H1 (cell line): ENCODE measurements around the gene ECEL1. TPM values are rescaled to one million over a fixed set of nuclear protein-coding genes. Genes with fewer than 3 reads are reported as not detected.
A peak's percentile ranks its signal among the peaks of the same experiment; 100 is the strongest.

Source experiments
- CTCF ChIA-PET: fragments of 300-600 bp; sonication (Branson Sonifier 250); formaldehyde crosslinking; loops from one replicate; lab custom pipeline; 2021; ENCODE audit not compliant: partially characterized antibody; lab: Charles Lee
- POLR2A ChIA-PET: fragments of 300-600 bp; sonication (Branson Sonifier 250); formaldehyde crosslinking; loops from one replicate; lab custom pipeline; 2021; ENCODE audit warnings: inconsistent platforms; ENCODE audit not compliant: partially characterized antibody; lab: Charles Lee
- DNase-seq, 2 experiments: peaks; one replicate each; pipeline versions ENCODE4 v3.0.0 to v3.0.0-alpha.2; 2010 to 2022; ENCODE audit warnings: low spot score in 2 of 2, low read depth in 1 of 2, mixed read lengths in 1 of 2
- FAIRE-seq: peaks from 2 replicates; lab custom pipeline; 2011; peaks lifted over from hg19 to GRCh38; lab: Jason Lieb, UNC
- H2AFZ ChIP-seq: 2 replicates; pipeline ENCODE4 v1.8.1; 2012; ENCODE audit warnings: low read length, inconsistent platforms
- H2AK5ac ChIP-seq: 2 replicates; pipeline ENCODE4 v1.6.1; 2013; ENCODE audit warnings: low read depth, low read length
- H2BK120ac ChIP-seq: replicated peaks from 2 replicates; pipeline ENCODE3; 2013; ENCODE audit warnings: low read depth, low read length, inconsistent platforms
- H2BK12ac ChIP-seq: 2 replicates; pipeline ENCODE4 v1.6.1; 2013; ENCODE audit warnings: low read depth, low read length
- H2BK15ac ChIP-seq: 2 replicates; pipeline ENCODE4 v1.6.1; 2013; ENCODE audit warnings: low read length
- H2BK20ac ChIP-seq: 2 replicates; pipeline ENCODE4 v1.6.1; 2013; ENCODE audit warnings: low read length
- H2BK5ac ChIP-seq: 2 replicates; pipeline ENCODE4 v1.6.1; 2013; ENCODE audit warnings: low read depth, low read length
- H3K14ac ChIP-seq: 2 replicates; pipeline ENCODE4 v1.6.1; 2013; ENCODE audit warnings: inconsistent platforms; ENCODE audit not compliant: insufficient read length
- H3K18ac ChIP-seq: 2 replicates; pipeline ENCODE4 v1.6.1; 2013; ENCODE audit warnings: low read length; ENCODE audit errors: extremely low read depth
- H3K23ac ChIP-seq: 2 replicates; pipeline ENCODE4 v1.6.1; 2013; ENCODE audit warnings: inconsistent platforms; ENCODE audit not compliant: insufficient read length
- H3K23me2 ChIP-seq: 2 replicates; pipeline ENCODE4 v1.6.1; 2013; ENCODE audit warnings: low read depth, low read length
- H3K27ac ChIP-seq: 2 replicates; pipeline ENCODE4 v1.6.1; 2011; ENCODE audit warnings: low read depth, low read length, inconsistent platforms
- H3K27me3 ChIP-seq, 4 experiments: replicated peaks in 1 of 4; 1 replicate in 1 of 4; 2 replicates in 3 of 4; pipeline versions ENCODE4 v1.6.1 to v1.8.1; 2011 to 2013; ENCODE audit warnings: low read length in 3 of 4, mild to moderate bottlenecking in 3 of 4, inconsistent platforms in 2 of 4, mixed read lengths in 2 of 4, moderate library complexity in 1 of 4; ENCODE audit not compliant: control insufficient read depth in 3 of 4, insufficient read depth in 3 of 4; ENCODE audit errors: extremely low read depth in 1 of 4
- H3K36me3 ChIP-seq, 4 experiments: 2 replicates each; pipeline versions ENCODE4 v1.6.1 to v1.8.1; 2011 to 2013; ENCODE audit warnings: mild to moderate bottlenecking in 4 of 4, low read length in 3 of 4, moderate library complexity in 2 of 4, control low read depth in 1 of 4, inconsistent platforms in 1 of 4; ENCODE audit not compliant: insufficient read depth in 4 of 4, control insufficient read depth in 2 of 4
- H3K4ac ChIP-seq: replicated peaks from 2 replicates; pipeline ENCODE3; 2013; ENCODE audit warnings: low read length, low read depth, mixed read lengths, inconsistent platforms; ENCODE audit not compliant: insufficient read length
- H3K4me1 ChIP-seq, 4 experiments: replicated peaks in 1 of 4; 1 replicate in 1 of 4; 2 replicates in 3 of 4; pipeline versions ENCODE4 v1.6.1 to v1.8.1; 2011 to 2013; ENCODE audit warnings: low read length in 3 of 4, inconsistent platforms in 2 of 4, mixed read lengths in 1 of 4; ENCODE audit not compliant: insufficient read depth in 4 of 4, control insufficient read depth in 3 of 4
- H3K4me2 ChIP-seq, 2 experiments: 2 replicates each; pipeline versions ENCODE4 v1.6.1 to v1.8.1; 2011 to 2013; ENCODE audit warnings: low read depth in 2 of 2, low read length in 2 of 2, control low read depth in 1 of 2, inconsistent platforms in 1 of 2, mild to moderate bottlenecking in 1 of 2; ENCODE audit not compliant: insufficient read depth in 1 of 2
- H3K4me3 ChIP-seq, 4 experiments: fragments of 200-600, 300-600 bp in 1 of 4; sonication (generic), shearing (Covaris generic), sonication (Bioruptor Twin) in 1 of 4; 2 replicates each; pipeline versions ENCODE4 v1.5.1 to v1.8.1; 2011 to 2016; ENCODE audit warnings: low read length in 4 of 4, low read depth in 3 of 4, control low read depth in 2 of 4, inconsistent platforms in 2 of 4, mild to moderate bottlenecking in 2 of 4, mixed read lengths in 1 of 4, moderate library complexity in 1 of 4; ENCODE audit not compliant: insufficient read depth in 2 of 4; ENCODE audit errors: extremely low read depth in 1 of 4
- H3K56ac ChIP-seq: replicated peaks from 2 replicates; pipeline ENCODE3; 2013; ENCODE audit warnings: low read depth, mild to moderate bottlenecking, mixed read lengths, low read length, inconsistent platforms; ENCODE audit not compliant: insufficient read length
- H3K79me1 ChIP-seq: 2 replicates; pipeline ENCODE4 v1.6.1; 2013; ENCODE audit warnings: low read depth, low read length, control low read depth
- H3K79me2 ChIP-seq, 2 experiments: 2 replicates each; pipeline versions ENCODE4 v1.6.1 to v1.8.1; 2012 to 2013; ENCODE audit warnings: low read length in 2 of 2, mild to moderate bottlenecking in 2 of 2, inconsistent platforms in 1 of 2; ENCODE audit not compliant: insufficient read depth in 2 of 2, control insufficient read depth in 1 of 2
- H3K9ac ChIP-seq, 4 experiments: replicated peaks in 1 of 4; 1 replicate in 1 of 4; 2 replicates in 3 of 4; pipeline versions ENCODE4 v1.6.1 to v1.8.1; 2011 to 2013; ENCODE audit warnings: low read depth in 3 of 4, low read length in 3 of 4, control low read depth in 2 of 4, mild to moderate bottlenecking in 2 of 4, moderate library complexity in 2 of 4, inconsistent platforms in 1 of 4; ENCODE audit errors: extremely low read depth in 1 of 4
- H3K9me3 ChIP-seq, 2 experiments: 2 replicates each; pipeline versions ENCODE4 v1.6.1 to v1.8.1; 2012 to 2013; ENCODE audit warnings: mild to moderate bottlenecking in 2 of 2, moderate library complexity in 2 of 2, control low read depth in 1 of 2, inconsistent platforms in 1 of 2, low read depth in 1 of 2, low read length in 1 of 2, mixed read lengths in 1 of 2; ENCODE audit not compliant: insufficient read depth in 2 of 2
- H4K20me1 ChIP-seq, 2 experiments: replicated peaks in 1 of 2; 2 replicates each; pipeline versions ENCODE3 to v1.8.1; 2011 to 2013; ENCODE audit warnings: inconsistent platforms in 2 of 2, low read length in 2 of 2, mild to moderate bottlenecking in 1 of 2; ENCODE audit not compliant: insufficient read depth in 2 of 2, control insufficient read depth in 1 of 2
- H4K5ac ChIP-seq: 2 replicates; pipeline ENCODE4 v1.6.1; 2013; ENCODE audit warnings: low read length, low read depth, mixed read lengths, inconsistent platforms; ENCODE audit not compliant: insufficient read length
- H4K8ac ChIP-seq: 2 replicates; pipeline ENCODE4 v1.8.0; 2013; ENCODE audit warnings: mild to moderate bottlenecking, moderate library complexity, low read length, inconsistent platforms; ENCODE audit not compliant: insufficient read depth; ENCODE audit errors: extremely low read depth
- H4K91ac ChIP-seq: replicated peaks from 2 replicates; pipeline ENCODE3; 2013; ENCODE audit warnings: low read length, mixed read lengths, inconsistent platforms; ENCODE audit not compliant: insufficient read length
- CBX8 ChIP-seq: fragments of 300-800, 300-1000 bp; sonication (generic); IDR thresholded peaks from 2 replicates; pipeline ENCODE4 v1.7.1; 2016; ENCODE audit warnings: low read depth, low read length, borderline replicate concordance
- GTF2F1 ChIP-seq: IDR thresholded peaks from 2 replicates; pipeline ENCODE4 v1.6.1; 2012; ENCODE audit warnings: low read depth, low read length, improper control_type of control experiment, borderline replicate concordance
- NANOG ChIP-seq: IDR thresholded peaks from 2 replicates; pipeline ENCODE4 v1.6.1; 2011; ENCODE audit warnings: low read length, low read depth, mild to moderate bottlenecking, inconsistent platforms; ENCODE audit not compliant: insufficient read depth, poor library complexity, severe bottlenecking
- RAD21 ChIP-seq, 2 experiments: IDR thresholded peaks in 1 of 2; conservative IDR thresholded peaks in 1 of 2; 2 replicates each; pipeline ENCODE4 v1.6.1; 2011; ENCODE audit warnings: low read depth in 2 of 2, low read length in 2 of 2, improper control_type of control experiment in 1 of 2, inconsistent platforms in 1 of 2, mild to moderate bottlenecking in 1 of 2, moderate library complexity in 1 of 2
- SIN3A ChIP-seq, 2 experiments: IDR thresholded peaks in 1 of 2; conservative IDR thresholded peaks in 1 of 2; 2 replicates each; pipeline ENCODE4 v1.6.1; 2011 to 2012; ENCODE audit warnings: low read length in 2 of 2, improper control_type of control experiment in 1 of 2, low read depth in 1 of 2, mild to moderate bottlenecking in 1 of 2
- SRF ChIP-seq: IDR thresholded peaks from 2 replicates; pipeline ENCODE4 v1.6.1; 2011; ENCODE audit warnings: mild to moderate bottlenecking, low read depth, low read length, moderate library complexity
- USF2 ChIP-seq: IDR thresholded peaks from 2 replicates; pipeline ENCODE4 v1.6.1; 2011; ENCODE audit warnings: low read length, improper control_type of control experiment
- WGBS, 2 experiments: shearing (Covaris generic) in 1 of 2; methylation state at CpG; one replicate each; pipeline versions ENCODE4 v1.1.6 to v1.1.7; 2013 to 2015; ENCODE audit warnings: low lambda C conversion rate in 2 of 2, mixed read lengths in 2 of 2, inconsistent platforms in 1 of 2, low coverage in 1 of 2, missing lambda C conversion rate in 1 of 2; ENCODE audit not compliant: insufficient replicate concordance in 2 of 2, insufficient coverage in 1 of 2, insufficient read length in 1 of 2; ENCODE audit errors: extremely low coverage in 1 of 2, missing lambda C conversion rate in 1 of 2; 5-methylcytosine and 5-hydroxymethylcytosine counted together
- polyA plus RNA-seq, 7 experiments: library from polyadenylated mRNA; depleted of rRNA in 3 of 7; stranded (reverse) in 5 of 7; unstranded in 2 of 7; fragments of >200 nt in 5 of 7; fragments of 200-250 nt in 2 of 7; gene quantifications; 1 replicate in 5 of 7; 2 replicates in 1 of 7; 4 replicates in 1 of 7; pipeline versions ENCODE4 v1.2.1 to v1.2.3, GENCODE V29; 2011 to 2013; ENCODE audit warnings: missing spikeins in 2 of 7, mixed read lengths in 2 of 7
- total RNA-seq: library from RNA; stranded (reverse); fragmentation: NEBNext Ultra II Directional; extraction: Animal tissue kit (Norgen Biotek cat#: 25700); gene quantifications from 2 replicates; pipeline ENCODE4 v1.2.1, GENCODE V29; 2021
- TF ChIP-seq, protein P1 (sequence below): IDR thresholded peaks from 2 replicates; pipeline ENCODE4 v1.6.1; 2012; ENCODE audit warnings: low read length, inconsistent platforms

Gene ECEL1
- total and polyA plus RNA-seq, 2 of the 8 experiments (the other 6 are each of a cell fraction or from before 2014, with no cell fraction given) = 7.7 to 20.2 TPM

- peaks cover 12% of the 10 kb centered on the region for H3K23me2 ChIP-seq
- H2AK5ac ChIP-seq = 0 out of 2 replicates have a peak overlapping the region, but pooled peaks have one; percentile 39
- no peak overlapping the region for H3K4ac ChIP-seq
- no peak overlapping the region for H3K4me3 ChIP-seq
- no peak overlapping the region for H2BK5ac ChIP-seq
- H2AFZ ChIP-seq = no peak overlapping the region
- H3K4me2 ChIP-seq = peak overlapping the region in 1 of 2 experiments; percentile 100; a peak in 2 of 4 replicates
- no peaks in the 10 kb centered on the region for H3K79me2 ChIP-seq
- ChIA-PET POLR2A (interaction anchor here (0.9 to 1.6 kb wide), 3 partner anchors 11 to 30 kb away, joined by 3 to 5 read pairs (median 4); partner anchors contain the start of gene PRSS56), CTCF (interaction anchor here (0.6 to 2.9 kb wide), 11 partner anchors 10 to 130 kb away, joined by 3 to 13 read pairs (median 4); no protein-coding TSS in a partner anchor)
- peaks cover 0 to 2% of the 10 kb centered on the region in 2 experiments for H4K20me1 ChIP-seq
- H4K8ac ChIP-seq = no peak overlapping the region
- no peak overlapping the region for H2BK120ac ChIP-seq
- H3K56ac ChIP-seq = no peak overlapping the region
- no peak overlapping the region for H3K27ac ChIP-seq
- no peak overlapping the region for H3K23ac ChIP-seq
- TF ChIP-seq RAD21 (IDR thresholded peaks at IDR 0.05 in 1 of 2, conservative IDR thresholded peaks at IDR 0.05 in 1 of 2; ENCODE audit: low read depth in 2 of 2, low read length in 2 of 2) = no peak
- TF ChIP-seq SRF = no peak
- TF ChIP-seq GTF2F1 = no peak
- no peak for TF ChIP-seq NANOG
- TF ChIP-seq USF2 = no peak
- TF ChIP-seq, protein P1, sequence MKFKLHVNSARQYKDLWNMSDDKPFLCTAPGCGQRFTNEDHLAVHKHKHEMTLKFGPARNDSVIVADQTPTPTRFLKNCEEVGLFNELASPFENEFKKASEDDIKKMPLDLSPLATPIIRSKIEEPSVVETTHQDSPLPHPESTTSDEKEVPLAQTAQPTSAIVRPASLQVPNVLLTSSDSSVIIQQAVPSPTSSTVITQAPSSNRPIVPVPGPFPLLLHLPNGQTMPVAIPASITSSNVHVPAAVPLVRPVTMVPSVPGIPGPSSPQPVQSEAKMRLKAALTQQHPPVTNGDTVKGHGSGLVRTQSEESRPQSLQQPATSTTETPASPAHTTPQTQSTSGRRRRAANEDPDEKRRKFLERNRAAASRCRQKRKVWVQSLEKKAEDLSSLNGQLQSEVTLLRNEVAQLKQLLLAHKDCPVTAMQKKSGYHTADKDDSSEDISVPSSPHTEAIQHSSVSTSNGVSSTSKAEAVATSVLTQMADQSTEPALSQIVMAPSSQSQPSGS = no peak
- no peak for TF ChIP-seq SIN3A (conservative IDR thresholded peaks at IDR 0.05 in 1 of 2, IDR thresholded peaks at IDR 0.05 in 1 of 2; ENCODE audit: low read depth in 1 of 2, low read length in 2 of 2)
- TF ChIP-seq CBX8 = no peak
- no peak overlapping the region for H3K14ac ChIP-seq
- H3K36me3 ChIP-seq = no peaks in the 10 kb centered on the region
- no peak overlapping the region for H2BK20ac ChIP-seq
- no peak overlapping the region for H3K9ac ChIP-seq
- FAIRE-seq (no peak), DNase-seq (no peak)
- no peak overlapping the region for H4K91ac ChIP-seq
- 80% methylated on average over 7 of the region's 9 CpGs; no CpG with 5 or more reads in 1 of the 2 experiments for WGBS, 2 experiments
- H3K18ac ChIP-seq = no peak overlapping the region
- peaks cover 0 to 35% (median 16%) of the 10 kb centered on the region in 4 experiments; a peak in 6 of 7 replicates for H3K4me1 ChIP-seq
- H3K27me3 ChIP-seq = peaks cover 15 to 40% (median 38%) of the 10 kb centered on the region in 4 experiments
- H4K5ac ChIP-seq = no peak overlapping the region
- no peak overlapping the region for H2BK12ac ChIP-seq
- H2BK15ac ChIP-seq = no peak overlapping the region
- H3K79me1 ChIP-seq = no peaks in the 10 kb centered on the region
- no peaks in the 10 kb centered on the region for H3K9me3 ChIP-seq
These were observed 13.7 kb upstream of the ECEL1 start for GRCh38 chr2:232501331-232501771.
